ENCODE results near the gene TNPO2. TPM values are rescaled to one million over a fixed set of nuclear protein-coding genes. Genes with fewer than 3 reads are reported as not detected.

TNPO2 gene
- total and polyA plus RNA-seq, 2 donors (not counting 1 experiment from before 2014, with no cell fraction given), result 36.0 to 52.5 TPM

GRCh38 chr19:12675399-12675798, 48.3 kb downstream of the TNPO2 start:
- no peak for TF ChIP-seq EZH2 (IDR thresholded peaks at IDR 0.05; ENCODE audit: low read length, missing control alignments)
- TF ChIP-seq, protein P1, sequence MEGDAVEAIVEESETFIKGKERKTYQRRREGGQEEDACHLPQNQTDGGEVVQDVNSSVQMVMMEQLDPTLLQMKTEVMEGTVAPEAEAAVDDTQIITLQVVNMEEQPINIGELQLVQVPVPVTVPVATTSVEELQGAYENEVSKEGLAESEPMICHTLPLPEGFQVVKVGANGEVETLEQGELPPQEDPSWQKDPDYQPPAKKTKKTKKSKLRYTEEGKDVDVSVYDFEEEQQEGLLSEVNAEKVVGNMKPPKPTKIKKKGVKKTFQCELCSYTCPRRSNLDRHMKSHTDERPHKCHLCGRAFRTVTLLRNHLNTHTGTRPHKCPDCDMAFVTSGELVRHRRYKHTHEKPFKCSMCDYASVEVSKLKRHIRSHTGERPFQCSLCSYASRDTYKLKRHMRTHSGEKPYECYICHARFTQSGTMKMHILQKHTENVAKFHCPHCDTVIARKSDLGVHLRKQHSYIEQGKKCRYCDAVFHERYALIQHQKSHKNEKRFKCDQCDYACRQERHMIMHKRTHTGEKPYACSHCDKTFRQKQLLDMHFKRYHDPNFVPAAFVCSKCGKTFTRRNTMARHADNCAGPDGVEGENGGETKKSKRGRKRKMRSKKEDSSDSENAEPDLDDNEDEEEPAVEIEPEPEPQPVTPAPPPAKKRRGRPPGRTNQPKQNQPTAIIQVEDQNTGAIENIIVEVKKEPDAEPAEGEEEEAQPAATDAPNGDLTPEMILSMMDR (conservative IDR thresholded peaks at IDR 0.05 in 1 of 2, IDR thresholded peaks at IDR 0.05 in 1 of 2; ENCODE audit: low read depth in 1 of 2, low read length in 2 of 2), result no peak
- H4K20me1 ChIP-seq (ENCODE audit: control insufficient read depth, extremely low read depth, insufficient read depth, low read length), result no peaks in the 10 kb centered on the region
- H3K4me1 ChIP-seq (ENCODE audit: control insufficient read depth, extremely low read depth, insufficient read depth, low read length), result peaks cover 3% of the 10 kb centered on the region
- no peak overlapping the region for H3K27ac ChIP-seq (ENCODE audit: insufficient read depth, low read length)
- peaks cover 14% of the 10 kb centered on the region for H3K79me2 ChIP-seq (ENCODE audit: control insufficient read depth, insufficient read depth, low read length)
- H3K4me2 ChIP-seq (ENCODE audit: extremely low read depth, insufficient read depth, low read length), result no peak overlapping the region
- H3K9me3 ChIP-seq (ENCODE audit: control insufficient read depth, insufficient read depth, low read depth, low read length), result no peaks in the 10 kb centered on the region
- H3K4me3 ChIP-seq (replicated peaks in 1 of 4; ENCODE audit: control extremely low read depth in 1 of 4, insufficient read depth in 1 of 4, low read depth in 3 of 4, low read length in 4 of 4), result no peak overlapping the region
- no peaks in the 10 kb centered on the region for H3K27me3 ChIP-seq (ENCODE audit: control insufficient read depth, insufficient read depth, low read length)
- H2AFZ ChIP-seq (ENCODE audit: low read length), result no peak overlapping the region
- peaks cover 37% of the 10 kb centered on the region for H3K36me3 ChIP-seq (ENCODE audit: control insufficient read depth, insufficient read depth, low read length)
- DNase-seq (ENCODE audit: low read depth in 2 of 2), result no peak
- H3K9ac ChIP-seq (ENCODE audit: insufficient read depth, low read length), result no peak overlapping the region

DNA sequence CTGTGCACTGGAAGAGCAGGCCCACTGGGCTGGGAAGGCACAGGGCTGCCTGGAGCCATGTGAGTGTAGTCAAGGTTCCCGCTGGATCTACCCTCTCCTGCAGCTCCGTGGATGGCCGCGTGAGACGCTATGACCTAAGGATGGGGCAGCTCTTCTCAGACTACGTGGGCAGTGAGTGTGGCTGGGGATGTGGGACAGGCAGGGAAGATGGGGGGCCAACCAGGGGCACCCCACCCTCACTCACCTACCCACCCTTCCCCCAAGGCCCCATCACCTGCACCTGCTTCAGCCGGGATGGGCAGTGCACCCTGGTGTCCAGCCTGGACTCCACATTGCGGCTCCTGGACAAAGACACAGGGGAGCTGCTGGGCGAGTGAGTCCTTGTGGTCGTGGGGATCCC, 51.0 kb downstream of the TNPO2 start:
- no peaks in the 10 kb centered on the region for H4K20me1 ChIP-seq (ENCODE audit: control insufficient read depth, extremely low read depth, insufficient read depth, low read length)
- H3K9ac ChIP-seq (ENCODE audit: insufficient read depth, low read length), result no peak overlapping the region
- H3K9me3 ChIP-seq (ENCODE audit: control insufficient read depth, insufficient read depth, low read depth, low read length), result no peaks in the 10 kb centered on the region
- peaks cover 24% of the 10 kb centered on the region for H3K79me2 ChIP-seq (ENCODE audit: control insufficient read depth, insufficient read depth, low read length)
- H3K4me2 ChIP-seq (ENCODE audit: extremely low read depth, insufficient read depth, low read length), result no peak overlapping the region
- no peak overlapping the region for H2AFZ ChIP-seq (ENCODE audit: low read length)
- H3K36me3 ChIP-seq (ENCODE audit: control insufficient read depth, insufficient read depth, low read length), result peaks cover 31% of the 10 kb centered on the region
- TF ChIP-seq, protein P1 (conservative IDR thresholded peaks at IDR 0.05 in 1 of 2, IDR thresholded peaks at IDR 0.05 in 1 of 2; ENCODE audit: low read depth in 1 of 2, low read length in 2 of 2), result no peak
- TF ChIP-seq EZH2 (IDR thresholded peaks at IDR 0.05; ENCODE audit: low read length, missing control alignments), result no peak
- H3K4me1 ChIP-seq (ENCODE audit: control insufficient read depth, extremely low read depth, insufficient read depth, low read length), result peaks cover 9% of the 10 kb centered on the region
- H3K27ac ChIP-seq (ENCODE audit: insufficient read depth, low read length), result no peak overlapping the region
- DNase-seq (ENCODE audit: low read depth in 2 of 2), result no peak
- H3K4me3 ChIP-seq (replicated peaks in 1 of 4; ENCODE audit: control extremely low read depth in 1 of 4, insufficient read depth in 1 of 4, low read depth in 3 of 4, low read length in 4 of 4), result no peak overlapping the region
- no peaks in the 10 kb centered on the region for H3K27me3 ChIP-seq (ENCODE audit: control insufficient read depth, insufficient read depth, low read length)

- H2AFZ ChIP-seq (ENCODE audit: low read length), result peak overlapping the region; percentile 97
- DNase-seq (ENCODE audit: low read depth in 2 of 2), result no peak
- H3K79me2 ChIP-seq (ENCODE audit: control insufficient read depth, insufficient read depth, low read length), result peaks cover 30% of the 10 kb centered on the region
- H3K4me2 ChIP-seq (ENCODE audit: extremely low read depth, insufficient read depth, low read length), result peak overlapping the region; percentile 77
- peaks cover 12% of the 10 kb centered on the region for H3K4me1 ChIP-seq (ENCODE audit: control insufficient read depth, extremely low read depth, insufficient read depth, low read length)
- peak overlapping the region; percentile 86 to 94 (median 88) for H3K4me3 ChIP-seq (replicated peaks in 1 of 4; ENCODE audit: control extremely low read depth in 1 of 4, insufficient read depth in 1 of 4, low read depth in 3 of 4, low read length in 4 of 4)
- peaks cover 15% of the 10 kb centered on the region for H3K36me3 ChIP-seq (ENCODE audit: control insufficient read depth, insufficient read depth, low read length)
- H3K9ac ChIP-seq (ENCODE audit: insufficient read depth, low read length), result peak overlapping the region; percentile 91
- peak overlapping the region; percentile 100 for H3K27ac ChIP-seq (ENCODE audit: insufficient read depth, low read length)
- no peaks in the 10 kb centered on the region for H3K9me3 ChIP-seq (ENCODE audit: control insufficient read depth, insufficient read depth, low read depth, low read length)
- no peak for TF ChIP-seq EZH2 (IDR thresholded peaks at IDR 0.05; ENCODE audit: low read length, missing control alignments)
- TF ChIP-seq, protein P1 (conservative IDR thresholded peaks at IDR 0.05 in 1 of 2, IDR thresholded peaks at IDR 0.05 in 1 of 2; ENCODE audit: low read depth in 1 of 2, low read length in 2 of 2), result no peak
- no peaks in the 10 kb centered on the region for H4K20me1 ChIP-seq (ENCODE audit: control insufficient read depth, extremely low read depth, insufficient read depth, low read length)
- no peaks in the 10 kb centered on the region for H3K27me3 ChIP-seq (ENCODE audit: control insufficient read depth, insufficient read depth, low read length)
Measured at GRCh38 chr19:12670159-12670928, 53.4 kb downstream of the TNPO2 start.
